ENCODE results near the gene TERB1.

The TERB1 gene

GRCh38 chr16:66801320-66802105, at the start of gene TERB1:
TSS of gene TERB1 (minus strand) at chr16:66801584. CDS start at chr16:66796798, 4,786 bp downstream.
- DNase-seq = no peak

DNA sequence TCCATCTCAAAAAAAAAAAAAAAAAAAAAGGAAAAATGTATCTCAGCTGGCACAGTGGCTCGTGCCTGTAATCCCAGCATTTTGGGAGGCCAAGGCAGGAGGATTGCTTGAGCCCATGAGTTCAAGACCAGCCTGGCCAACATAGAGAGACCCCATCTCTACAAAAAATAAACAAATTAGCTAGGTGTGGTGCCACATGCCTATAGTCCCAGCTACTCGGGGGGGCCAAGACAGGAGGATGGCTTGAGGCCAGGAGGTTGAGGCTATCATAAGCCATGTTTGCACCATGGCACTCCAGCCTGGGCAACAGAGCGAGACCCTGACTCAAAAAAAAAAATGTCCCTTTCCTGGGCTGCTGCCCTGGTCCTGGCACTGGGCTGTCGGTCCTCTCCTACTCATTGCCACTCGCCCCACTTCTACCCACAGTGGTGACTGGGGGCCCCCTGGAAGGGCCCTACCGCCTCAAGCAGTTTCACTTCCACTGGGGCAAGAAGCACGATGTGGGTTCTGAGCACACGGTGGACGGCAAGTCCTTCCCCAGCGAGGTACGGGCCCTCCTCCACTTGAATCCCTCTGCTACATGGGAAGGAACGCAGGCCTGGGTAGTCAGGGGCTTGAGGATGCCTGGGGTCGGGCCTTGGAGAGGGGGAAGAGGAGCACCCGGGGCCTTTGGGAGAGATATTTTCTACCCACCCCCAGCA, 48.9 kb upstream of the TERB1 start:
- DNase-seq = no peak

DNA sequence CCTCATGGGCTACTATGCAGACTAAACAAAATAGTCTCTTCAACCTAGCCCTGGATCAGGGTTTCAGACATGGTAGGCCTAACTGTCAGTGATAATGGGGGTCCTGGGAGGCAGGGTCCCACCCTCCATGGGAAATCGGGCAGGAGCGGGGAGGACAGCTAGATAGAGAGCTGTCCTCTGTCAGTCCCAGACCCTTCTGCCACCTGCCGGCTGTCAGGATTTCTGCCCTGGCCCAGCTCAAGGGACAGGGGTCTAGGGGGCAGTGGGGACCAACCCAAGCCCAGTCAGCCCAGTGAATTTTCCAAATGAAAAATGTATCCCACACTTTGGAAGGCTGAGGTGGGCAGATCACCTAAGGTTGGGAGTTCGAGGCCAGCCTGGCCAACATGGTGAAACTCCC, 48.2 kb upstream of the TERB1 start:
- DNase-seq = no peak

DNA sequence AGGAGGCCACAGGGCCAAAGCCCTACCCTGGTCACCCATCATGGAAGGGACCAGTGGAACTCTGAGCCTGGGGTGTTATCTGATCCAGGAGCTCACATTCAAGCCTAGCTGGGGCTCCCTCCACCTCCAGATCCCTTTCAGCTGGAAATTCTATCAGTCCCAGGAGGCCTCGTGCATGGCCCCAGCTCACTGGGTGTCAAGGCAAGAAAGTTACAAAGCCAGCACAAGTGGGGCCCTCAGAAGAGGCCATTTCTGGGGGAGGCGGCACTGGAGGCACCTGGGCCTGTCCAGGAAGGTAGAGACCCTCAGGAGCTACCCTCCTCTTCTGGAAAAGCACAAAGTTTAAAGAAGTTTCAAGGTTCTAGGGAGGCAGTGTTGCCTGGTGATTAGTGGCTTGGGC, 47.6 kb upstream of the TERB1 start:
- DNase-seq = no peak

DNA sequence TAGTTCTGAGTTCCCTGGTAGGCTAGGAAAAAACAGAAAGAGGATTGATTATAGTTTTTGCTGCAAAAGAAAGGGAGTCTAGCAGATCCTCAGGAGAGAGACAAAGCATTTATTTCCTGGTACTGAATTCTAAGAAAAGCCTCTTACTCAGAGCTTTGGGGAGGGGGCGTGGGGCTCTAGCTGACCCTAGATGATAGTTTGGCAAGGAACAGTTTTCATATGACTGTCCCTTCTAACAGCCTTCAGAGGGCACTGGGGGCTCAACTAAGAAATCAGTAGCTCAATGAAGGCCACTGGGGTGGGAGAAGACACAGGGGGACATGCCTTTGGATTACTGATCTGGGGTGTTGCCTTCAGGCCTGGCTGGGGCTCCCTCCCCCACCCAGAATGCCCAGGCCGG, 46.8 kb upstream of the TERB1 start:
- no peak for DNase-seq

- no peak for DNase-seq
These were observed 46.2 kb upstream of the TERB1 start for GRCh38 chr16:66847533-66848067.

DNA sequence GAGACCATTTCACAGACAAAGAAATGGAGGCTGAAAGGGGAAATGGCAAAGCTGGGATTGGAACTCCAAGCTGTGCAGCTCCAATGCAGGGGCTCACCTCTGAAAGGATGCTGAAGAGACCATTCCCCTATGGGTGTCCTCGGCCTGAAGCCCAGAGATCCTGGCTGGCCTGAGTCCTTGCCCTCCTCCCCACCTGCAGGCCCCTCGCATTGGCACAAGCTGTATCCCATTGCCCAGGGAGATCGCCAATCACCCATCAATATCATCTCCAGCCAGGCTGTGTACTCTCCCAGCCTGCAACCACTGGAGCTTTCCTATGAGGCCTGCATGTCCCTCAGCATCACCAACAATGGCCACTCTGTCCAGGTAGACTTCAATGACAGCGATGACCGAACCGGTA, 45.4 kb upstream of the TERB1 start:
- no peak for DNase-seq

- no peak for DNase-seq
These were observed 44.9 kb upstream of the TERB1 start for GRCh38 chr16:66846266-66846665.

- DNase-seq = no peak
These were observed 44.4 kb upstream of the TERB1 start for GRCh38 chr16:66845791-66846221.

DNA sequence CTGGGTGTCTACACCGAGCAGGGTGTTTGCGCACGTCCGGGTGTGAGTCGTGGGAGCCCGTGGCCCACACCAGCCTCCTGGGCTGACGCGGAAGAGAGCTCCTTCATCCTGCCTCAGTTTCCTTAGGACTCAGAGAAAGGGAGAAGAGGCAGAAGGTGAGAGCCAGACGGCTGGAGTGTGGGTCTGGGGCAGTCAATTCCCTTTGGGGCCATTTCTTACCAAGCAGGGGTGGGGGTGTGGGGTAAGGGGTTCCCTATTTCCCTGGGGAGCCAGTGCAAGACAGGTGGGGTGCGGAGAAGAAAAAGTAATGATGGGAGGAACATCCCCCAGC, 43.7 kb upstream of the TERB1 start:
- no peak for DNase-seq

- DNase-seq = peak; percentile 32
These were observed 43.1 kb upstream of the TERB1 start, which contains the start of gene CA7 for GRCh38 chr16:66844342-66845079. TSS of gene CA7 (plus strand) at chr16:66844414. CDS start at chr16:66844488, 74 bp downstream.

- no peak for DNase-seq
These were observed 42.6 kb upstream of the TERB1 start for GRCh38 chr16:66844009-66844341.

GRCh38 chr16:66843191-66843590, 41.8 kb upstream of the TERB1 start:
- DNase-seq = no peak

DNA sequence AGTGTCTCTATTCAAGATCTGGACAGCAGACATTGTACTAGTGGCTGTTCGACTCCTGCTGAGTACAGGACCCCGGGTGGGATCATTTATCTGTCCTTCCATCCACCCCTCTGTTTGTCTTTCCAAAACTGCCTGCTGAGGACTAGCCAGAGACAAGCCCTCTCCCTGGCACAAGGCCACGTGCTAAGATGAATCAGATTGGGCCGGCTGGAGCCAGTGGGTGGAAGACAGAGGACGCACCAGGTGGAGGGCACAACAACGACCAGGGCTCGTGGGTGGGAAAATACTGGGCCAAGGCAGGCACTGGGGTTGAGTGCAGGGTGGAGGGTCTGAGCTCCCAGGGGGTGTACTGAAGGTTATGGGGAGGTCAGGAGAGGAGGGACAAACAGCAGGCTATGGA, 41.4 kb upstream of the TERB1 start:
- DNase-seq = no peak

DNA sequence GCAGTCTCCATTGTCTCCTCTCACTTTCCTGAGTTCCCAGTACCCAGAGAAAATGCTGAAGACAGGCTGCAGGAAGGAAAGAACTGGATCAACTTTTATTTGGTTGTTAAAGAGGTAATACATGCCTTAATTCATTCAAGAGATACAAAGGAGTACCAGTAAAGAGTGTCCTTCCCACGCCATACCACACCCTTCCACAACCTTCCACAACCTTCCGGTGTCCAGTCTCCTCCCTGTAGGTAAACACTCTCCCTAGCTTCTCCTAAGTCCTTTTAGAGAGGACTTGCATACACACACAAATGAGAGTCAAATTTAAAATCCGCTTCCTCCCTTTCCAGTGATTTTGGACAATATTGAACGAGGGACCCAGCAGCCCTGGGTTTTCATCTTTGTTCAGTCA, 40.0 kb upstream of the TERB1 start:
- DNase-seq = no peak

DNA sequence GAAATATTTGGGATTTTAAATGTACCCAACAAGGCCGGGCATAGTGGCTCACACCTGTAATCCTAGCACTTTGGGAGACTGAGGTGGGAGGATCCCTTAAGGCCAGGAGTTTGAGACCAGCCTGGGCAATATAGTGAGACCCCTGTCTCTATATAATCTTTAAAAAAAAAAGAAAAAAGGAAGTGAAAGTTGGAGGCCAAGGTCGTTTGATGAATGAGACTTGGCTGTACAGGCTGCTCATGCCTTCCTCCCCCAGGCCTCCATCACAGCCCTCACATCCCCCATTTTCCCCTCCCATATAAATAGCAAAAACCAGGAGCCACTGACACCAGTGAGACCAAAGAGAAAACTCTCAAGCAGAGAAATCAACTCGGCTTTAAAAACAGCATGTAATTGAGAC, 39.5 kb upstream of the TERB1 start:
- no peak for DNase-seq

DNA sequence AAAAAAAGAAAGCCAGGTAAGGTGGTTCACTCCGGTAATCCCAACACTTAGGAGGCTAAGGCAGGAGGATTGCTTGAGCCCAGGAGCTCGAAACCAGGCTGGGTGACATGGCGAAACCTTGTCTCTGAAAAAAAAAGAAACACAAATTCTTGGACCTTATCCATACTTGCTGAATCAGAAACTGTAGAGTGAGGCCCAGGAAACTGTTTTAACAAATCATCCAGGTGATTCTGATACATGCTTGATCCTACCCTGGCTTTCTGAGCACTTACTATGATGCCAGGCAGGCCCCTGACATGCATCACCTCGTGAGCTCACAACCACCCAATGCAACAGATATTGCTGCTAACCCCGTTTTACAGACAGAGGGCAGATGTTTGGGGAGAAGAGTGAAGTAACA, 33.4 kb upstream of the TERB1 start:
- no peak for DNase-seq

DNA sequence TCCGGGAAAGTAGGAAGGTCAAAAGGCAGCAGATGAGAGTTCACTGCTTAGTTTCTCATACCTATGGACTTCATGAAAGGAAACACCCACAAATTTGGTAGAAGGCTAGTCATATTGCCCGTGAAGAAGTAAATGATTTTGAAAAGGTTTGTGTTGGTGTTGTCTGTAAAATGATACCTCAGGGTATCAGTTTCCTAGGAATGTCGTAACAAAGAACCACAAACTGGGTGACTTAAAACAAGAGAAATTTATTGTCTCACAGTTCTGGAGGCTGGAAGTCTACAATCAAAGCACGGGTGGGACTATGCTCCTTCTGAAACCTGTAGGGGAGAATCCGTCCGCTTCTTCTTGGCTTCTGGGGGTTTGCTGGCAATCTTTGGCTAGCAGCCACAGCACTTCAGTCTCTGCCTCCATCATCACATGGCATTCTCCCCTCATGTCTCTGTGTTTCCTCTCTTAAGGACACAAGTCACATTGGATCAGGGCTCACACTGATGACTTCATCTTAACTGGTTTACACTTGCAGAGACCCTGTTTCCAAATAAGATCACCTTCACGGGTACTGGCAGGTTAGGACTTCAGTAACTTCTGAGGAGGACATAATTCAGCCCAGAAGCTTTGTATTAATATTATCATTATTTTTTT, 31.4 kb upstream of the TERB1 start:
- DNase-seq = no peak

GRCh38 chr16:66832190-66832589, 30.8 kb upstream of the TERB1 start:
- DNase-seq = no peak

GRCh38 chr16:66830422-66831404, 29.3 kb upstream of the TERB1 start, which contains the start of gene NAE1:
TSS of gene NAE1 (minus strand) at chr16:66830976. CDS start at chr16:66830899, 77 bp downstream.
- DNase-seq = peak; percentile 97

DNA sequence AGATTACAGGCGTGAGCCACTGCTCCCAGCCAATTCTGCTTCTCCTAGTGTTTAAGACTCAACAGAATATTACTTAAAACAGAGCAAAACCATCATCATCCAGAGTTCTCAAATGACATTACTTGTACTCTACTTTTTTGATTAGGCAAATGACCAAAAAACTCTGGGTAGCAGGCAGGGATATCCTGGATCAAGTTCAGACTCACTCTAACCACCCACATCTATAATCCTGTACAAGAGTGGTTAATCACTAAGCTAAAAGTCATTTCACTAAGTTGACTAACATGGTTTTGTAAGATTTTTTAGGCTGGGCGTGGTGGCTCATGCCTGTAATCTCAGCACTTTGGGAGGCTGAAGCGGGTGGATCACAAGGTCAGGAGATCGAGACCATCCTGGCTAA, 22.6 kb upstream of the TERB1 start:
- no peak for DNase-seq

DNA sequence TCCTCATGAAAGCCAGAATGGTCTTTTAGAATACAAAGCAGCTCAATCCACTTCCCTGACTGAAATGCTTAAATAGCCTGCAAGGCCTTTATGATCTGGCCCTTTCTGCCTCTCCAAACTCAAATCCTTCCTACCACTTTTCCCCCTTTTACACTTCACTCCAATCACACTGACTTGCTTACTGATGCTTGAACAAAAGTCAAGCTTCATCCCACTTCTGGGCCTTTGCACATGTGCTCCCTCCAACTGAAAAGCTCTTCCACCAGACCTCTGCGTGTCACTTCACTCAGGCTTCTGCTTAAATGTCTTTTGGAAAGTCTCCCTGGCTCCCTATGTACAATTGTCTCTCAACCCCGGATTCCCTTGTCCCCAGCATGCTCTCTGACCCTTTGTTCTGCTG, 13.3 kb upstream of the TERB1 start:
- DNase-seq = no peak
